Activated B cell treated with CpG ODN at 0.5 μM for 24 hours (primary cell): Measurements from ENCODE around the gene KLHL12. TPM values are rescaled to one million over a fixed set of nuclear protein-coding genes. Genes with fewer than 3 reads are reported as not detected.

ENCODE experiments used
- ATAC-seq: fragments of 200-7000 bp; cut with Tn5 transposase; one replicate; pipeline ENCODE4 v1.10.0; 2021; ENCODE audit warnings: low read depth, mild to moderate bottlenecking, moderate library complexity
- CTCF ChIA-PET: fragments of 350-600 bp; sonication (Branson Sonifier 250); formaldehyde crosslinking; loops from one replicate; lab custom pipeline; 2021; ENCODE audit warnings: antibody characterized with exemption; lab: Charles Lee
- POLR2A ChIA-PET: fragments of 350-600 bp; sonication (Branson Sonifier 250); formaldehyde crosslinking; loops from one replicate; lab custom pipeline; 2021; ENCODE audit warnings: antibody characterized with exemption; lab: Charles Lee
- DNase-seq: peaks from one replicate; pipeline ENCODE4 v3.0.0; 2022
- H3K27ac Mint-ChIP-seq: one replicate; pipeline ENCODE4 v1.8.0; 2020; ENCODE audit warnings: mixed read lengths
- H3K27me3 Mint-ChIP-seq: one replicate; pipeline ENCODE4 v1.8.0; 2021; ENCODE audit warnings: mixed read lengths
- H3K36me3 Mint-ChIP-seq: one replicate; pipeline ENCODE4 v1.8.0; 2021; ENCODE audit warnings: low read depth, mixed read lengths
- H3K4me1 Mint-ChIP-seq: one replicate; pipeline ENCODE4 v1.8.0; 2021; ENCODE audit warnings: mixed read lengths
- H3K4me3 Mint-ChIP-seq: one replicate; pipeline ENCODE4 v1.8.0; 2020; ENCODE audit warnings: mild to moderate bottlenecking, mixed read lengths
- H3K9me3 Mint-ChIP-seq: one replicate; pipeline ENCODE4 v1.8.0; 2020; ENCODE audit warnings: mixed read lengths
- intact Hi-C: fragments of 100-400 bp; cut with micrococcal nuclease; formaldehyde crosslinking; loops from one replicate; pipeline ENCODE4 v1.15.1; 2024
- total RNA-seq: library from RNA; stranded (reverse); gene quantifications from 2 replicates; pipeline ENCODE4 v1.2.3, GENCODE V29; 2022
- TF ChIP-seq, protein P1 (sequence below): fragments of 200-600 bp; IDR thresholded peaks from one replicate; pipeline ENCODE4 v1.8.0; 2022; ENCODE audit warnings: antibody characterized with exemption, mild to moderate bottlenecking

The KLHL12 gene
- total RNA-seq, 1 donor from 2014 or later = 30.8 TPM

DNA sequence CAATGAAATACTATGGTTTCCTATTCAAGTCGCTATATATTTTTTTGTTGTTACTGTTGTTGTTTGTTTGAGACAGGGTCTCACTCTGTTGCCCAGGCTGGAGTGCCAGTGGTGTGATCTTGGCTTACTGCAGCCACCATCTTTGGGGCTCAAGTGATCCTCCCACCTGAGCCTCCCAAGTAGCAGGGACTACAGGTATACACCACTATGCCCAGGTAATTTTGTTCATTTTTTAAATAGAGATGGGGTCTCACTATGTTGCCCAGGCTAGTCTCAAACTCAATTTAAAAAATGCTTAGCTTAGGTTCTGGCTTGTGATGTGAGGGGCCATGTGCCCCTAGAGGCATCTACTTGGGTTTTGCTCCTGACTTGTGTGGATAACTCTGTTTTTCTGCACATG, 47.9 kb downstream of the KLHL12 start:
- Mint-ChIP-seq H3K27ac (no peak overlapping the region), H3K36me3 (peaks cover 51% of the 10 kb centered on the region), H3K4me1 (no peaks in the 10 kb centered on the region), H3K9me3 (no peaks in the 10 kb centered on the region), H3K4me3 (no peak overlapping the region), H3K27me3 (no peaks in the 10 kb centered on the region)
- POLR2A ChIA-PET = interaction anchor here (0.9 to 1.2 kb wide), 2 partner anchors 8 to 10 kb away, joined by 5 to 6 read pairs; partner anchors contain the start of gene RABIF
- ATAC-seq = no peak
- CTCF ChIA-PET = no interaction called here
- no peak for DNase-seq
- TF ChIP-seq, protein P1, sequence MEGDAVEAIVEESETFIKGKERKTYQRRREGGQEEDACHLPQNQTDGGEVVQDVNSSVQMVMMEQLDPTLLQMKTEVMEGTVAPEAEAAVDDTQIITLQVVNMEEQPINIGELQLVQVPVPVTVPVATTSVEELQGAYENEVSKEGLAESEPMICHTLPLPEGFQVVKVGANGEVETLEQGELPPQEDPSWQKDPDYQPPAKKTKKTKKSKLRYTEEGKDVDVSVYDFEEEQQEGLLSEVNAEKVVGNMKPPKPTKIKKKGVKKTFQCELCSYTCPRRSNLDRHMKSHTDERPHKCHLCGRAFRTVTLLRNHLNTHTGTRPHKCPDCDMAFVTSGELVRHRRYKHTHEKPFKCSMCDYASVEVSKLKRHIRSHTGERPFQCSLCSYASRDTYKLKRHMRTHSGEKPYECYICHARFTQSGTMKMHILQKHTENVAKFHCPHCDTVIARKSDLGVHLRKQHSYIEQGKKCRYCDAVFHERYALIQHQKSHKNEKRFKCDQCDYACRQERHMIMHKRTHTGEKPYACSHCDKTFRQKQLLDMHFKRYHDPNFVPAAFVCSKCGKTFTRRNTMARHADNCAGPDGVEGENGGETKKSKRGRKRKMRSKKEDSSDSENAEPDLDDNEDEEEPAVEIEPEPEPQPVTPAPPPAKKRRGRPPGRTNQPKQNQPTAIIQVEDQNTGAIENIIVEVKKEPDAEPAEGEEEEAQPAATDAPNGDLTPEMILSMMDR = no peak
- intact Hi-C loops = no loop called here

DNA sequence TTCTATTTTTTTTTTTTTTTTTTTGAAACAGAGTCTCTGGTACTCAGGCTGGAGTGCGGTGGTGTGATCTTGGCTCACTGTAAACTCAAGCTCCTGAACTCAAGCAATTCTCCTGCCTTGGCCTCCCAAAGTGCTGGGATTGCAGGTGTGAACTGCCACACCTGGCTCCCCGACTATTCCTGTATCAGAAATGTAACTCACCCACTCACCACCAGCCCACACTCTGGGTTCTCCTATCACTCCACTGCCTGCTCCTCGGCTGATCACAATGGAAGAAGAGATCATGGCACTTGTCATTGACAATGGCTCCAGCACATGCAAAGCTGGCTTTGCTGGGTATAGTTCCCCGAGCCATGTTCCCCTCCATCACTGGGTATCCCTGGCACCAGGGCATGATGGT, 54.0 kb downstream of the KLHL12 start:
- H3K27ac Mint-ChIP-seq = no peak overlapping the region
- ChIA-PET CTCF (no interaction called here), POLR2A (no interaction called here)
- DNase-seq = no peak
- no peak for ATAC-seq
- H3K36me3 Mint-ChIP-seq = peaks cover 9% of the 10 kb centered on the region
- intact Hi-C loops = no loop called here
- peaks cover 2% of the 10 kb centered on the region for H3K27me3 Mint-ChIP-seq
- no peak overlapping the region for H3K4me3 Mint-ChIP-seq
- no peaks in the 10 kb centered on the region for H3K9me3 Mint-ChIP-seq
- no peaks in the 10 kb centered on the region for H3K4me1 Mint-ChIP-seq
- TF ChIP-seq, protein P1 = no peak

DNA sequence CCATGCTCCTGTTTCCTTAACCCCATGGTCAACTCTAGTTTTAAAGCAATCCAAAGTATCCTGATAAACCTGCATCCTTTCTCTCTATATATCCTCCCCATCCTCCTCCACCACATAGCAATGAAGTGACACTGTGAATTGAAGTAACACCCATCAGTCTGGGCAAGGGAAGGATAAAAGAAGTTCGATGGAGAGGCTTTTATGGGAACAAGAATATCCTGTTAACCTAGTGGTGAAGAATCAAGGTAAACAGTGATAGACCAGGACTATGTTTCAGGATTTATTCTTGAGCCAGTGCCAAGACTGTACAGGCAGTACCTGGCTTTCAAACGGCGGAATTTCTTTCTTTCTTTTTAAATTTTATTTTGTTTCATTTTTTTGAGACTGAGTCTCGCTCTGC, 55.7 kb downstream of the KLHL12 start:
- no peak for ATAC-seq
- Mint-ChIP-seq H3K27ac (no peak overlapping the region), H3K4me3 (no peak overlapping the region), H3K9me3 (no peaks in the 10 kb centered on the region), H3K4me1 (no peaks in the 10 kb centered on the region), H3K36me3 (peaks cover 6% of the 10 kb centered on the region), H3K27me3 (peaks cover 6% of the 10 kb centered on the region)
- intact Hi-C loops = no loop called here
- CTCF ChIA-PET = interaction anchor here (0.7 kb wide), 1 partner anchor 119 kb away, joined by 4 read pairs; no protein-coding TSS in a partner anchor
- TF ChIP-seq, protein P1 = no peak
- no peak for DNase-seq
- POLR2A ChIA-PET = no interaction called here

DNA sequence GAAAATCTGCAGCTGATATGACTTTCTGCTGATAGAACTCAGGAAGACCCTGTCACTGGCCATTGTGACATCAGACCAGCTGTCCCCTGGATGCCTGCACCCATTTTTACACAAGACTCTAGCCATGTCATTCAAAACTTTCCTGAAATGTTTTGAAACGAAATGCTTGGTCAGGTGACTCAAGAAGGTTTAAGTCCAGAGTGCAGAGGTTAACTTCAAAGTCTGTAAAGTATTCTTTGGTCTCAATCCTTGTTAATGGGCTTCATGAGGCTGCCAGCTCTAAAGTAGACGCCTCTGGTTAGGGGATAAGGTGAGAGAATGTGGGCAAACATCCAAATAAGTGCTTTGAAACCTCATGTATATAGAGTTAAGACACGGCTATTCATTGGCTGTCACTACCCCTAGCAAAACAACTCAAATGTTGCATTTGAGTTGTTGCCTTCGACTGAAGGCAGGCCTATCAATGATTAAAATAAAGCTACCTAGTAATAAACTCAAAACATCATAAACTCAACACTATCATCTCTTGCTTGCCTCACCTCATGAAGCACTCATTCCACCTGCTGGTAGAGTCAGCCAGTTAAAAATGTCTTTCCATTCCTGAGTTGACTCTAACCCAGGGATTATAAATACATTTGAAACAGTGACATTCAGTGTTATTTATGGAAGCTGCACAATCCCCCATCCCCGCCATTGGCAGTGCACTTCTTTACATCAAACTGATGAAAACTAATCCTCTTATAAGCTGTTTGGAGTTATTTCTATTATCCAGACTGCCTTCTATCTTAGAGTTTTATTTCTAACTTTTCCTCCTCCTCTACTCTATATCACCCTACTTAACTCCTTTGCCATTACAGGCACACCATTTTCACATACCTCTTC, 64.1 kb downstream of the KLHL12 start:
- Mint-ChIP-seq H3K36me3 (no peaks in the 10 kb centered on the region), H3K27ac (no peak overlapping the region), H3K4me1 (peaks cover 13% of the 10 kb centered on the region), H3K27me3 (peaks cover 18% of the 10 kb centered on the region), H3K9me3 (no peaks in the 10 kb centered on the region), H3K4me3 (no peak overlapping the region)
- intact Hi-C loops = no loop called here
- TF ChIP-seq, protein P1 = no peak
- ATAC-seq (no peak), DNase-seq (no peak)
- POLR2A ChIA-PET = interaction anchor here (2.2 kb wide), 1 partner anchor 26 kb away, joined by 8 read pairs; the partner anchor contains the start of gene RABIF
- CTCF ChIA-PET = no interaction called here

DNA sequence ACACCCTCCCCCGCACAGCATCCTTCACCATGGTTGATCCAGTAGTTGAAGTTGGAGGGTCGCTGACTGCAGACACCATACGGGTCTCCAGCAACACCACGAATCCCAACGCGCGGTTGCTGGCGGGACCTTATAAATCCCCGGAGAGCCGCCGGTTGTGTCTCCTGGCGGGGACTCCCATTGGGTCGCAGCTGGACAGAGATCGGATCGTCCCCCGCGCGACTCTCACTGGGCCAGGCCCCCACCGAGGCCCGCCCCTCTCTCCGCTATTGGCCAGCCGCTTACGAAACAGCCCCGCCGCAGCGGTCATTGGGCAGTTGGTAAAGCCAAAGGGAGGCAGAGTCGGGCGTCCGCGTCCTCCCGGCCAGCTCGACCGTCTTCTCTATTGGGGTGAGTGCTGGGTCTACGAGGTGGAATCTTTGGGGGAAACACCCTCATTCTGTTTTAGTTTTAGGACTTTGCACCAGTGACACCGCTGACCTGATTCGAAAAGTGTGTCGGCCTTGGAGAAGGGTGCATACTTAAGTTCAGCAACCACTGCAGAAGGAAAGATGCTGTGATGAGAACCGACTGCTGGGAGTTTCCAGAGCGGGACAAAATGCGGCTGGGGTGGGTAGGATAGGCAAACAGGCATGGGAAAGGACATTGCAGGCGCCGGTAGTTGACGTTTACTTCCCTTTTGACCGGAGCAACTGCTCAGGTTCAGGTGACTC, 65.5 kb downstream of the KLHL12 start:
- H3K4me3 Mint-ChIP-seq = peak overlapping the region; percentile 89
- no peaks in the 10 kb centered on the region for H3K9me3 Mint-ChIP-seq
- CTCF ChIA-PET = no interaction called here
- DNase-seq (peak; percentile 50), ATAC-seq (peak; percentile 96)
- H3K4me1 Mint-ChIP-seq = peaks cover 13% of the 10 kb centered on the region
- no peaks in the 10 kb centered on the region for H3K36me3 Mint-ChIP-seq
- H3K27me3 Mint-ChIP-seq = peaks cover 14% of the 10 kb centered on the region
- POLR2A ChIA-PET = interaction anchor here (2.2 kb wide), 1 partner anchor 27 kb away, joined by 8 read pairs; the partner anchor contains the start of gene RABIF
- intact Hi-C loops = loop anchor here (2.0 kb wide), 1 partner anchor 51 kb away; the partner anchor contains the start of gene PCAT6
- peak overlapping the region; percentile 3 for H3K27ac Mint-ChIP-seq
- TF ChIP-seq, protein P1 = no peak
